ENCODE results near the gene PARN. TPM values are rescaled to one million over a fixed set of nuclear protein-coding genes. Genes with fewer than 3 reads are reported as not detected.

PARN gene
- polyA plus RNA-seq, 1 donor from 2014 or later, result 22.3 TPM

DNA sequence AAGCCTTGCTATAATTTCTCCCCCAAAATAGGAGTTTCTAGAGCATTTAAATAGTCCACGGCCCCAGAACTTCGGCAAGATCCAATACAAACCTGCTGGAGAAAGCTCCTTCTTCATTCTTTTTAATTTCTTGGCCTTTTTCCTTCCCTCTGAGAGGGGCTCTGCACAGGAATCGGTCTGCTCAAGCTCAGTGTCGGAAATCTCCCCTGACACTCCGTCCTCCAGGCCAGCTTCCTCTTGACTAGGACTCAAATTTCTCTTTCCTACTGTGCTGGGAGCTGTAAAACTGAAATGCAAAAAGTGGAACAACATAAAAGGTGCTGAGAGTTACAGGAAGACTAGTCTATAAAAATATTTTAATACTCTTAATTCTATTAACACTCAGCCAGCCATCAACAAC, 183.3 kb downstream of the PARN start:
- Histone ChIP-seq H4K20me1 (ENCODE audit: insufficient read depth) (no peaks in the 10 kb centered on the region), H3K9me2 (ENCODE audit: insufficient read depth, low read length) (no peaks in the 10 kb centered on the region), H3K9ac (ENCODE audit: low read length) (no peak overlapping the region), H3F3A (ENCODE audit: insufficient read depth, low read length, poor library complexity, severe bottlenecking) (no peaks in the 10 kb centered on the region), H3K4me2 (ENCODE audit: low read length) (no peak overlapping the region), H2AFZ (ENCODE audit: low read depth, low read length) (no peak overlapping the region), H3K79me2 (replicated peaks; ENCODE audit: insufficient read depth, low read length) (no peaks in the 10 kb centered on the region), H3K27me3 (ENCODE audit: insufficient read depth, low read depth, low read length) (no peaks in the 10 kb centered on the region), H3K36me3 (ENCODE audit: insufficient read depth, low read length) (no peaks in the 10 kb centered on the region), H3K4me3 (ENCODE audit: low read length) (no peak overlapping the region), H3K27ac (ENCODE audit: low read length) (no peak overlapping the region), H3K9me3 (ENCODE audit: low read length) (no peaks in the 10 kb centered on the region)
- TF ChIP-seq EZH2 (IDR thresholded peaks at IDR 0.05; ENCODE audit: borderline replicate concordance, insufficient read depth, low read length, poor library complexity, severe bottlenecking) (no peak), EP300 (conservative IDR thresholded peaks at IDR 0.05; ENCODE audit: poor library complexity, severe bottlenecking) (no peak), MXI1 (conservative IDR thresholded peaks at IDR 0.05; ENCODE audit: poor library complexity, severe bottlenecking) (no peak)

DNA sequence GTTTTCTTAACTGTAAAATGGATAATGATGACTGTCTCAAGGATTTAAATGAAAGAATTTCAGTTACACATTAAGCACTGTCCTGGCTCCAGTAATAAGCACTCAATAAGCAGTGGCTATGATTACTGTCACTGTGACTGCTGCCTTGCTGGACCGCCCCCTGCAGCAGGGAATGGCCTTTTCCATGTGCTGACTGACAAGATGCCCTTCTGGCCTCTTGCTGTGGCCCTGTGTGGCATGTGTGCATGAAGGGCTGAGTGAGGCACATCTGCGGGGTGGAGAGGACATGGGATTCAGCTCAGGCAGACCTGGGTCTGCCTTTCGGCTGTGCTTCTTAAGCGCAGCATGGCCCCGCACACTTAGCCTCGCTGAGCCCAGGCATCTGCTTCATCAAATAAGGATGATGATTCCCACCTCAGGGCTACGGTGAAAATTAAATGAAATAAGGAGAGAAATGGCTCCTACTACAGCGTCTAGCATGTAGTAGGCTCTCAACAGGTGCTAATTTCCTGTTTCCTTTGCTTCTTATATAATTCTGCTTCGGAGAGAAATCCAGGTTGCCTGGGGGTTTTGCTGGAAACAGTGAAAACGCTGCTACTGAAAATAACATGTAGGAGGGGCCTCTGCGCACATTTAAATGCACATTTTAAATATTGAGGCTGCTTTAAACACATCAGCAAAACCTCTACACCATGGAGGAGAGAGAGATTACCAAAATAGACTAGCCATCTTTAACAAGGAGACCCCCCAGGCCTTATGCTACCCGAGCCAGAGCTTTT, 183.9 kb downstream of the PARN start:
- no peaks in the 10 kb centered on the region for H3K9me2 ChIP-seq (ENCODE audit: insufficient read depth, low read length)
- H3K36me3 ChIP-seq (ENCODE audit: insufficient read depth, low read length), result no peaks in the 10 kb centered on the region
- no peak overlapping the region for H2AFZ ChIP-seq (ENCODE audit: low read depth, low read length)
- TF ChIP-seq TAF1 (IDR thresholded peaks at IDR 0.05; ENCODE audit: low read depth) (no peak), RAD21 (conservative IDR thresholded peaks at IDR 0.05) (no peak), SMC3 (conservative IDR thresholded peaks at IDR 0.05; ENCODE audit: poor library complexity) (no peak), EZH2 (IDR thresholded peaks at IDR 0.05; ENCODE audit: borderline replicate concordance, insufficient read depth, low read length, poor library complexity, severe bottlenecking) (no peak), EP300 (conservative IDR thresholded peaks at IDR 0.05; ENCODE audit: poor library complexity, severe bottlenecking) (no peak), MXI1 (conservative IDR thresholded peaks at IDR 0.05; ENCODE audit: poor library complexity, severe bottlenecking) (no peak), POLR2AphosphoS5 (IDR thresholded peaks at IDR 0.05) (no peak)
- TF ChIP-seq, protein P1, sequence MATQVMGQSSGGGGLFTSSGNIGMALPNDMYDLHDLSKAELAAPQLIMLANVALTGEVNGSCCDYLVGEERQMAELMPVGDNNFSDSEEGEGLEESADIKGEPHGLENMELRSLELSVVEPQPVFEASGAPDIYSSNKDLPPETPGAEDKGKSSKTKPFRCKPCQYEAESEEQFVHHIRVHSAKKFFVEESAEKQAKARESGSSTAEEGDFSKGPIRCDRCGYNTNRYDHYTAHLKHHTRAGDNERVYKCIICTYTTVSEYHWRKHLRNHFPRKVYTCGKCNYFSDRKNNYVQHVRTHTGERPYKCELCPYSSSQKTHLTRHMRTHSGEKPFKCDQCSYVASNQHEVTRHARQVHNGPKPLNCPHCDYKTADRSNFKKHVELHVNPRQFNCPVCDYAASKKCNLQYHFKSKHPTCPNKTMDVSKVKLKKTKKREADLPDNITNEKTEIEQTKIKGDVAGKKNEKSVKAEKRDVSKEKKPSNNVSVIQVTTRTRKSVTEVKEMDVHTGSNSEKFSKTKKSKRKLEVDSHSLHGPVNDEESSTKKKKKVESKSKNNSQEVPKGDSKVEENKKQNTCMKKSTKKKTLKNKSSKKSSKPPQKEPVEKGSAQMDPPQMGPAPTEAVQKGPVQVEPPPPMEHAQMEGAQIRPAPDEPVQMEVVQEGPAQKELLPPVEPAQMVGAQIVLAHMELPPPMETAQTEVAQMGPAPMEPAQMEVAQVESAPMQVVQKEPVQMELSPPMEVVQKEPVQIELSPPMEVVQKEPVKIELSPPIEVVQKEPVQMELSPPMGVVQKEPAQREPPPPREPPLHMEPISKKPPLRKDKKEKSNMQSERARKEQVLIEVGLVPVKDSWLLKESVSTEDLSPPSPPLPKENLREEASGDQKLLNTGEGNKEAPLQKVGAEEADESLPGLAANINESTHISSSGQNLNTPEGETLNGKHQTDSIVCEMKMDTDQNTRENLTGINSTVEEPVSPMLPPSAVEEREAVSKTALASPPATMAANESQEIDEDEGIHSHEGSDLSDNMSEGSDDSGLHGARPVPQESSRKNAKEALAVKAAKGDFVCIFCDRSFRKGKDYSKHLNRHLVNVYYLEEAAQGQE (IDR thresholded peaks at IDR 0.05; ENCODE audit: borderline replicate concordance), result no peak
- TF ChIP-seq, protein P2, sequence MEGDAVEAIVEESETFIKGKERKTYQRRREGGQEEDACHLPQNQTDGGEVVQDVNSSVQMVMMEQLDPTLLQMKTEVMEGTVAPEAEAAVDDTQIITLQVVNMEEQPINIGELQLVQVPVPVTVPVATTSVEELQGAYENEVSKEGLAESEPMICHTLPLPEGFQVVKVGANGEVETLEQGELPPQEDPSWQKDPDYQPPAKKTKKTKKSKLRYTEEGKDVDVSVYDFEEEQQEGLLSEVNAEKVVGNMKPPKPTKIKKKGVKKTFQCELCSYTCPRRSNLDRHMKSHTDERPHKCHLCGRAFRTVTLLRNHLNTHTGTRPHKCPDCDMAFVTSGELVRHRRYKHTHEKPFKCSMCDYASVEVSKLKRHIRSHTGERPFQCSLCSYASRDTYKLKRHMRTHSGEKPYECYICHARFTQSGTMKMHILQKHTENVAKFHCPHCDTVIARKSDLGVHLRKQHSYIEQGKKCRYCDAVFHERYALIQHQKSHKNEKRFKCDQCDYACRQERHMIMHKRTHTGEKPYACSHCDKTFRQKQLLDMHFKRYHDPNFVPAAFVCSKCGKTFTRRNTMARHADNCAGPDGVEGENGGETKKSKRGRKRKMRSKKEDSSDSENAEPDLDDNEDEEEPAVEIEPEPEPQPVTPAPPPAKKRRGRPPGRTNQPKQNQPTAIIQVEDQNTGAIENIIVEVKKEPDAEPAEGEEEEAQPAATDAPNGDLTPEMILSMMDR (IDR thresholded peaks at IDR 0.05; ENCODE audit: poor library complexity, severe bottlenecking), result no peak
- no peaks in the 10 kb centered on the region for H3K9me3 ChIP-seq (ENCODE audit: low read length)
- H4K20me1 ChIP-seq (ENCODE audit: insufficient read depth), result no peaks in the 10 kb centered on the region
- no peak overlapping the region for H3K4me2 ChIP-seq (ENCODE audit: low read length)
- no peaks in the 10 kb centered on the region for H3K27me3 ChIP-seq (ENCODE audit: insufficient read depth, low read depth, low read length)
- no peaks in the 10 kb centered on the region for H3K79me2 ChIP-seq (replicated peaks; ENCODE audit: insufficient read depth, low read length)
- H3K9ac ChIP-seq (ENCODE audit: low read length), result no peak overlapping the region
- H3K4me3 ChIP-seq (ENCODE audit: low read length), result no peak overlapping the region
- H3K27ac ChIP-seq (ENCODE audit: low read length), result no peak overlapping the region
- no peaks in the 10 kb centered on the region for H3F3A ChIP-seq (ENCODE audit: insufficient read depth, low read length, poor library complexity, severe bottlenecking)

Data from neural cell (in vitro differentiated cells).